ENCODE results near the gene KLHL6. TPM values are rescaled to one million over a fixed set of nuclear protein-coding genes. Genes with fewer than 3 reads are reported as not detected.
"Not testable (repeated sequence)": the region's sequence is repeated elsewhere in the genome, so short reads cannot be mapped to it uniquely, and the experiment has no call there.

Gene KLHL6
- total RNA-seq, 2 experiments from 2014 or later, result 27.4 to 27.8 TPM

DNA sequence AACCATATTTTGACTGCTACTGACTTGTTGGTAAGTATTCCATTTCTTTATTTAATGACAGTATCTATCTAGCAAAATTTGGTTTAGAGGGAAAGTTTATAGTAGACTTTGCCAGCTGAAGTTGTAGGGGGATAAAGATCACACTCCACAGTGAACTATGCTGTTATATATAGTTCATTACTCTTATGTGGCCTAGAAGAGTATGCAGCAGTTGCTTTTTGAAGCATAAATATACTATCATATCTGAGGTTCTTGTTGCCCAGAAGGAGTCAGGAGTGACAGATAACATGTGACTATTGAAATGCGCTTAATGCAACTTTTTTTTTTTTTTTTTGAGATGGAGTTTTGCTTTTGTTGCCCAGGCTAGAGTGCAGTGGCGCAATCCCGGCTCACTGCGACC is 101.4 kb downstream of the KLHL6 start:
- ChIA-PET POLR2A (no interaction called here), CTCF (no interaction called here)
- Mint-ChIP-seq H3K27ac (no peak overlapping the region), H3K36me3 (ENCODE audit: low read depth) (no peaks in the 10 kb centered on the region), H3K4me1 (ENCODE audit: low read depth) (peaks cover under 1% of the 10 kb centered on the region), H3K9me3 (ENCODE audit: insufficient read depth) (no peaks in the 10 kb centered on the region), H3K27me3 (ENCODE audit: low read depth) (peaks cover under 1% of the 10 kb centered on the region), H3K4me3 (no peak overlapping the region)
- DNase-seq (no peak), ATAC-seq (no peak)

DNA sequence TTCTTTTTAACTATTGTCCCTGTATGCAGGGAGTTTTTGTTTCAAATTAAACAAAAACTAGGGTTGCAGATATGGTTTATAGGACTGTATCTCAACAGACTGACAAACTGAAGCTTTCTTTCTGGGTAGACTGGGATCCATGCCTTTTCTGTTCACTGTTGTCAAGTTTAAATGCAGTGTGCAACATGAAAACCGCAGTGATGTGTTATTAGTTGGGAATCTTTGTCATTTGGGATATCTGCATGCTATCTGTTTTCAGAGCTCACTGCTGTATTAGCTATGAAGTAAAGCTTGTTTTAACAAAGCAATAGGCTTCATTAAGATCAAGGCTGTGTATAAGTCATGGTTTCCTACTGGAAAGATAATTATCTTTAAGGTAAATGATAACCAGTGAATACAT is 105.7 kb downstream of the KLHL6 start:
- H3K9me3 Mint-ChIP-seq (ENCODE audit: insufficient read depth), result no peaks in the 10 kb centered on the region
- peaks cover 2% of the 10 kb centered on the region for H3K27me3 Mint-ChIP-seq (ENCODE audit: low read depth)
- H3K27ac Mint-ChIP-seq, result no peak overlapping the region
- no peaks in the 10 kb centered on the region for H3K36me3 Mint-ChIP-seq (ENCODE audit: low read depth)
- H3K4me1 Mint-ChIP-seq (ENCODE audit: low read depth), result peaks cover 14% of the 10 kb centered on the region
- ATAC-seq (no peak), DNase-seq (no peak)
- no peak overlapping the region for H3K4me3 Mint-ChIP-seq
- ChIA-PET CTCF (interaction anchor here (1.3 kb wide), 1 partner anchor 39 kb away, joined by 3 read pairs; no protein-coding TSS in a partner anchor), POLR2A (no interaction called here)

DNA sequence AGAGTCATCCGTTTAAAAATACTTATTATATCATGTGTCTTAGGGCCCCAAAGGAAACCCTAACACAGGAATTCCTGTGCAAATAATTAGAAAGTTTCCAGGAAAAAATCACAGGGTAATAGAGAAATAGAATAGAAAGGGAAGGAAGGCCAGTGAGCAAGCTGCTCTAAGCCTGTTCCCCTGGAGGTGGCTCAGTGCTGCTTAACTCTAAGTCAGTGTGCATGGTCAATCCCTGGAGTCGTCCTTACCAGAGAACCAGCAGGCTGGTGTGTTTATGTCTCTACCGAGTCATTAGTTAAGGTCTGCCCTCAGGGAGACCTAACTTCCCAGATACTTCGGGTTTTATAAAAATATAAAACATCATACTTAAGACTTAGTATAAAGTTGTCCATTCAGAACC is 106.1 kb downstream of the KLHL6 start:
- ATAC-seq, result no peak
- ChIA-PET POLR2A (no interaction called here), CTCF (interaction anchor here (1.3 kb wide), 1 partner anchor 39 kb away, joined by 3 read pairs; no protein-coding TSS in a partner anchor)
- no peak overlapping the region for H3K4me3 Mint-ChIP-seq
- H3K9me3 Mint-ChIP-seq (ENCODE audit: insufficient read depth), result no peaks in the 10 kb centered on the region
- H3K36me3 Mint-ChIP-seq (ENCODE audit: low read depth), result no peaks in the 10 kb centered on the region
- no peak for DNase-seq
- no peak overlapping the region for H3K27ac Mint-ChIP-seq
- H3K27me3 Mint-ChIP-seq (ENCODE audit: low read depth), result peaks cover 2% of the 10 kb centered on the region
- H3K4me1 Mint-ChIP-seq (ENCODE audit: low read depth), result peaks cover 14% of the 10 kb centered on the region

DNA sequence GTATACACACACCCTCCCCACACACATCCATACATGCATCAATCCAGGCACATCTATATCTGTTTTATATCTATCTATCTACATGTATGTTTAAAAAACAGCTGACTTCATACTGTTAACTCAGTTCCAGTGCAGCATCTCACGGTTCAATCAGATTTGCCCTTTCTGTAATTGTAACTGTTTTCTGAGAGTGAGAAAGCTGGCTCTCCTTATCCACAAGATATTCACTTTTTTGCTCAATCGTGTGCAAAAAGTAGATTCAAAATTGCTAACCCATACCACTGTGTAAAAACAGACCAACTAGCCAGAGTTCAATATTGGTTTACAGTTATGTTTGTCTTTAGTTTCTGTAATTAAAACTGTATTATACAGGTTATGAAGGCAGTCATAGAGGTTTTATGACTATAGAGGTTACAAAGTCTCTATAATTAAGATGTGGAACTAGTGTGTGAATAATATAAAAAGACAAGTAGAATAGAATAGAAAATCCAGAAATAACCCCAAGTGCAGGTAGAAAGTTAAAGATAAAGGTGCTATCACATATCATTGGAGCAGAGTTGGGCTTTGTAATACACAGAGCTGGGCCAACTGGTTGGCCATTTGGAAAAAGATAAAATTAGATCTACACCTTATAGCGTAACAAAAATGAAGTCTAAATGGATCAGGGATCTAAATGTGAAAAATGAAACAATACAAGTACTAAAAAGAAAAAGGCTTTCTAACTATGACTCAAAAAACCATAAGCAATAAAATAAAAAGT is 107.0 kb downstream of the KLHL6 start:
- POLR2A ChIA-PET, result interaction anchor here (1.6 kb wide), 1 partner anchor 20 kb away, joined by 10 read pairs; the partner anchor contains the start of gene MCF2L2
- H3K27ac Mint-ChIP-seq, result no peak overlapping the region

DNA sequence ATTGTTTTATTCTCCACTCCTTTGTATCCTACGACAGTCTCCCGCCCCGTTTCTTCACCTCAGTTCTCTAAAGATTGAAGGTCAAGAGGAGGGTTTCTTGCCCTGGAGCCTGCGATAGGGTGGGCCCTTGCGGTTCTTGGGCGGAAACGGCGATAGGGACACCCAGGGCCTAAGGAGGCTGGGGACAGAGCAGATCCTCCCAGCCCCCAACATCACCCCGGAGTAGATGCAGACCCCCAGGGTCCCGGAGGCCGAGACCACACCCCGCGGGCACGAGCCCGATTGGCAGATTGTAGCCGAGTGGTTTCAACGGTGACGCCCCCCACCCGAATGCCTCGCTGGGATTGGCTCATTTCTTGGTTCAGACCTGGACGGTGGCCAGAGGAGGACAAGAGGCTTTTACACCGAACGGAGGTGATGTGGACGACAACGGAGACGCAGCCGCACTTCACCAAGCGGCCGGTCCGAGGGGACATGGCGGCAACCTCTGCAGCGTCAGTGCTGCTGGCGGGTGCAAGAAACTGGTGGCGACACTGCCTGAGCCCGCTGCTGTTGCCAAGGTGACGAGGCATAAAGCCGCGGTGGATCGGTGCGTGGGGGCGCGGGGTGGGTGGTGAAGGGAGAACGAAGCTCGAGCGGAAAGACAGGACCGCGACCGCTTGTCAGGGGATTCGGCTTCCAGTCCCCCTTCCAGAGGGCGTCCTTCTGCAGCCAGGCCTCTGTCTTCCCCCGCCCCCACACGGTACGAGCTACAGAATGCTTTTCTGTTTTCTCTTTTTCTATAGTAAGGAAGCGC is 108.1 kb downstream of the KLHL6 start:
- H3K27me3 Mint-ChIP-seq (ENCODE audit: low read depth), result peaks cover 10% of the 10 kb centered on the region
- H3K27ac Mint-ChIP-seq, result peak overlapping the region; percentile 82
- H3K4me1 Mint-ChIP-seq (ENCODE audit: low read depth), result peaks cover 14% of the 10 kb centered on the region
- peak overlapping the region; percentile 87 for H3K4me3 Mint-ChIP-seq
- peak; percentile 85 for DNase-seq
- POLR2A ChIA-PET, result interaction anchor here (0.7 to 1.6 kb wide), 4 partner anchors 15 to 437 kb away, joined by 3 to 10 read pairs (median 3); partner anchors contain the start of genes MCF2L2 and PARL
- CTCF ChIA-PET, result interaction anchor here (1.0 to 1.2 kb wide), 2 partner anchors 9 to 22 kb away, joined by 4 read pairs; no protein-coding TSS in a partner anchor
- peaks cover 3% of the 10 kb centered on the region for H3K9me3 Mint-ChIP-seq (ENCODE audit: insufficient read depth)
- peak; percentile 90 for ATAC-seq
- peaks cover 8% of the 10 kb centered on the region for H3K36me3 Mint-ChIP-seq (ENCODE audit: low read depth)

More for the DNA sequence above, 107.0 kb downstream of the KLHL6 start:
- peaks cover 14% of the 10 kb centered on the region for H3K4me1 Mint-ChIP-seq (ENCODE audit: low read depth)
- ATAC-seq, result no peak
- no peaks in the 10 kb centered on the region for H3K9me3 Mint-ChIP-seq (ENCODE audit: insufficient read depth)
- H3K27me3 Mint-ChIP-seq (ENCODE audit: low read depth), result peaks cover 3% of the 10 kb centered on the region
- H3K36me3 Mint-ChIP-seq (ENCODE audit: low read depth), result peaks cover 2% of the 10 kb centered on the region
- CTCF ChIA-PET, result interaction anchor here (0.7 to 1.2 kb wide), 4 partner anchors 10 to 298 kb away, joined by 3 to 4 read pairs (median 4); no protein-coding TSS in a partner anchor
- no peak for DNase-seq
- peak overlapping the region; percentile 87 for H3K4me3 Mint-ChIP-seq

DNA sequence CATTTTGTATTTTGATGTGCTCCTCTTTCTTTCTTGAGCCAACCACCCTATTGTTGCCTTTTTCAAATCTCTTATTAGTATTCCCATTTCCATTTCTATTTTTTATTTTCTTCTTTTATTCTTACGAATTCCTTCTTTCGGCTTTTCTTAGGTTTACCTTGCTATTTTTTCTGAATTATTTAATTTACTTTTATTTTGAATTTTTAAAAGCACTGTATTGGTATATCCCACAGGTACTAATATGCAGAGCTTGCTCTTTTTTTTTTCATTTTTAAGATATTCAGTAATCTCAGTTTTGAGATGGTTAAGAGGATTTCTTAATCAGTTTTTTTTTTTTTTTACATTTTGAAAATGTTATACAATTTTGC is 108.7 kb downstream of the KLHL6 start:
- H3K4me3 Mint-ChIP-seq, result peak overlapping the region; percentile 87
- H3K9me3 Mint-ChIP-seq (ENCODE audit: insufficient read depth), result peaks cover 3% of the 10 kb centered on the region
- POLR2A ChIA-PET, result interaction anchor here (0.6 to 0.7 kb wide), 2 partner anchors 19 to 223 kb away, joined by 3 read pairs; no protein-coding TSS in a partner anchor
- DNase-seq, result no peak
- no peak for ATAC-seq
- H3K27ac Mint-ChIP-seq, result no peak overlapping the region
- peaks cover 14% of the 10 kb centered on the region for H3K4me1 Mint-ChIP-seq (ENCODE audit: low read depth)
- peaks cover 8% of the 10 kb centered on the region for H3K36me3 Mint-ChIP-seq (ENCODE audit: low read depth)
- CTCF ChIA-PET, result no interaction called here
- peaks cover 11% of the 10 kb centered on the region for H3K27me3 Mint-ChIP-seq (ENCODE audit: low read depth)

DNA sequence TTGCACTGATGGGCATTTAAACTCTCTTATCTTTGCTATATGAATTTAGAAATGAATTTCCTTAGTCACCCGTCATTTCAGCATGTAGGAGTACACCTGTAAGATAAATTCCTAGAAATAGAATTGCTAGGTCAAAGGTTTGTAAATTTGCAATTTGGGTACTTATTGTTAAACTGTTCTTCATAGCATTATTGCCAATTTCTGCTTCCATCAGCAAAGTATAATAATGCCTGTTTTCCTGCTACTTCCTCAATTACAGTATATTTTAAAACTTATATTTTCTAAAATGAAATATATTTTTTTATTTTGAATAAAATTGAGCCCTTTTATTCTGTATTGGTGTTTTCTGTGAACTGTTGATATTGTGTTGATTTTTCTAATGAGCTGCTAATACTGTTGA is 110.8 kb downstream of the KLHL6 start:
- H3K27me3 Mint-ChIP-seq (ENCODE audit: low read depth), result peaks cover 11% of the 10 kb centered on the region
- ChIA-PET CTCF (no interaction called here), POLR2A (no interaction called here)
- H3K36me3 Mint-ChIP-seq (ENCODE audit: low read depth), result peaks cover 8% of the 10 kb centered on the region
- no peak overlapping the region for H3K27ac Mint-ChIP-seq
- peaks cover 16% of the 10 kb centered on the region for H3K4me1 Mint-ChIP-seq (ENCODE audit: low read depth)
- no peak overlapping the region for H3K4me3 Mint-ChIP-seq
- H3K9me3 Mint-ChIP-seq (ENCODE audit: insufficient read depth), result peaks cover 3% of the 10 kb centered on the region
- ATAC-seq, result no peak
- DNase-seq, result no peak

DNA sequence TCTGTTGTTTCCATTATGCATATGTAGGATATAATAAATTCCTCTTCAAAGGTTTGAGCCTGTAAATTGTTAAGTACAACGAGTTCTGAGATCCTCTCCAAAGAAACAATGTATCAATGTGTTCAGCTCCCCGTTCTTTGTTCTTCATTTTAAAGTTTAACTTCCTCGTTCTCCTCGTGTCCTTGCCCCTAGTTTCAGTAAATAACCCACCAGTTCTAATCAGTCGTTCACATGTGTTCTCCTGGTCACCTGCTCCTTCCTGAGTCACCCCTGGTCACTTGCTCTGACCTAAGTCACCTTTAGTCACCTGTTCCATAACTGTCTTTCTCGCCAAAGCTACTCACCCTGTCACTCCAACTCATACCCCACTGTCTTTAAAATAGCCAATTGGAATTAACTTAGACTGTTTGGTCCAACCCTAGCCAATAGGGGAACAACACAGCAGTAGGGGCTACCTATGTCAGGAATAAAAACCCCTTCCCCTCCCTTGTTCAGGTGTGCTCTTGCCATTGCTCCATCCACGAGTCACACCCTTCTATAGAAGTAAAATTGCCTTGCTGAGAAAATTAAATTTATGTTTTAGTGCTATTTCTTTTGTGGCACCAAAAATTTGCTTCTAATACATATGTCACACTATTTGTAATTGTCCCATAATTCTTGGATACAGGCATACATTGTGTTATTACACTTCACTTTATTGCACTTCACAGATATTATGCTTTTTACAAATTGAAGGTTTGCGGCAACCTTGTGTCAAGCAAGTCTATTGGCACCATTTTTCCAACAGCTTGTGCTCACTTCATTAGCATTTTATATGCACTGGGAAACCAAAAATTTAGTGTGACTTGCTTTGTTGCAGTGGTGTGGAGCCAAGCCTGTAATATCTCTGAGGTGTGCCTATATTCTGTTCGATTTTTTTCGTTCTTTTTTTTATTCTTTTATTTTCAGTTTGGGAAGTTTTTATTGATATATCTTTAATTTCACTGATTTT is 111.8 kb downstream of the KLHL6 start:
- ATAC-seq, result no peak
- H3K4me1 Mint-ChIP-seq (ENCODE audit: low read depth), result peaks cover 19% of the 10 kb centered on the region
- peaks cover 9% of the 10 kb centered on the region for H3K27me3 Mint-ChIP-seq (ENCODE audit: low read depth)
- no peak for DNase-seq
- no peak overlapping the region for H3K27ac Mint-ChIP-seq
- CTCF ChIA-PET, result no interaction called here
- H3K36me3 Mint-ChIP-seq (ENCODE audit: low read depth), result peaks cover 8% of the 10 kb centered on the region
- POLR2A ChIA-PET, result no interaction called here
- H3K4me3 Mint-ChIP-seq, result no peak overlapping the region
- H3K9me3 Mint-ChIP-seq (ENCODE audit: insufficient read depth), result peaks cover 3% of the 10 kb centered on the region

DNA sequence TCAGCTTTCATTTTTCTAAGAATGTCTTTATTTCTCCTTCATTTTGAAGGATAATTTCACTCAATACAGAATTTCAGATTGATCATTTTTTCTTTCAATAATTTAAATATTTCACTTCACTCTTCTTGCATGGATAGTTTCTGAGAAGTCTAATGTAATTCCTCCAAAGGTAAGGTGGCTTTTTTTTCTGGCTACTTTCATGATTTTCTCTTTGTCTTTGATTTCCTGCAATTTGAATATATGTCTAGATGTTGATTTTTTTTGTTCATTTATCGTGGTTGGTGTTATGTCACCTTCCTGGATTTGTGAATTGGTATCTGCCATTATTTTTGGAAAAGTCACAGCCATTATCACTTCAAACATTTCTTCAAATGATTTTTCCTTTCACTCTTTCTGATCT is 112.5 kb downstream of the KLHL6 start:
- peaks cover 3% of the 10 kb centered on the region for H3K9me3 Mint-ChIP-seq (ENCODE audit: insufficient read depth)
- H3K4me3 Mint-ChIP-seq, result no peak overlapping the region
- peaks cover 8% of the 10 kb centered on the region for H3K36me3 Mint-ChIP-seq (ENCODE audit: low read depth)
- H3K4me1 Mint-ChIP-seq (ENCODE audit: low read depth), result peaks cover 13% of the 10 kb centered on the region
- ChIA-PET POLR2A (no interaction called here), CTCF (no interaction called here)
- no peak overlapping the region for H3K27ac Mint-ChIP-seq
- DNase-seq (no peak), ATAC-seq (no peak)
- peaks cover 9% of the 10 kb centered on the region for H3K27me3 Mint-ChIP-seq (ENCODE audit: low read depth)

DNA sequence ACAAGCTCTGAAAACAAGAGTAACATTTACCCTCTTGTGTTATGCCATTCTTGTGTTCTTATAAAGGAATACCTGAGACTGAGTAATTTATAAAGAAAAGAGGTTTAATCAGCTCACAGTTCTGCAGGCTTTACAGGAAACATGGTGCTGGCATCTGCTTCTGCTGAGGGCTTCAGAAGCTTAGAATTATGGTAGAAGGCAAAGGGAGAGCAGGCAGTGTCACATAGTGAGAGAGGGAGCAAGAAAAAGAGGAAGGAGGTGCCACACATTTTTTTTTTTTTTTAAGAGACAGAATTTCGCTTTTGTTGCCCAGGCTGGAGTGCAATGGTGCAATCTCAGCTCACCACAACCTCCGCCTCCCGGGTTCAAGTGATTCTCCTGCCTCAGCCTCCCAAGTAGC is 115.0 kb downstream of the KLHL6 start:
- POLR2A ChIA-PET, result interaction anchor here (1.8 kb wide), 1 partner anchor 12 kb away, joined by 9 read pairs; the partner anchor contains the start of gene MCF2L2
- ATAC-seq; H3K9me3 Mint-ChIP-seq (ENCODE audit: insufficient read depth); H3K27me3 Mint-ChIP-seq (ENCODE audit: low read depth); H3K4me3 Mint-ChIP-seq; DNase-seq; H3K27ac Mint-ChIP-seq; H3K36me3 Mint-ChIP-seq (ENCODE audit: low read depth): not testable (repeated sequence)
- CTCF ChIA-PET, result interaction anchor here (1.0 kb wide), 1 partner anchor 326 kb away, joined by 3 read pairs; no protein-coding TSS in a partner anchor
- peaks cover 13% of the 10 kb centered on the region for H3K4me1 Mint-ChIP-seq (ENCODE audit: low read depth)

DNA sequence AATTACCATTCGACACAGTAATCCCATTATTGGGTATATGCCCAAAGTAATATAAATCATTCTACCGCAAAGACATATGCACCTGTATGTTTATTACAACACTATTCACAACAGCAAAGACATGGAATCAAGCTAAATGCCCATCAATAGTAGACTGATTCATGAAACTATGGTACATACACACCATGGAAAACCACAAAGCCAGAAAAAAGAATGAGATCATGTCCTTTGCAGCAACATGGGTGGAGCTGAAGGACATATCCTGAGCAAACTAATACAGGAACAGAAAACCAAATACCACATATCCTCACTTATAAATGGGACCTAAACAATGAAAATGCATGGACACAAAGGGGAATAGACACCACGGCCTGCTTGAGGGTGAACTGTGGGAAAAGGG is 116.0 kb downstream of the KLHL6 start:
- ATAC-seq, result peak; percentile 47

More for the DNA sequence above, 116.0 kb downstream of the KLHL6 start:
- Mint-ChIP-seq H3K4me1 (ENCODE audit: low read depth) (peaks cover 14% of the 10 kb centered on the region), H3K27ac (no peak overlapping the region), H3K36me3 (ENCODE audit: low read depth) (peaks cover 8% of the 10 kb centered on the region), H3K4me3 (no peak overlapping the region), H3K27me3 (ENCODE audit: low read depth) (peaks cover 12% of the 10 kb centered on the region), H3K9me3 (ENCODE audit: insufficient read depth) (peaks cover 3% of the 10 kb centered on the region)
- DNase-seq, result no peak
- ChIA-PET POLR2A (interaction anchor here (0.6 to 1.8 kb wide), 2 partner anchors 11 to 350 kb away, joined by 3 to 9 read pairs; partner anchors contain the start of gene MCF2L2), CTCF (interaction anchor here (1.0 to 1.2 kb wide), 3 partner anchors 8 to 327 kb away, joined by 3 to 4 read pairs (median 4); partner anchors contain the start of gene MCF2L2)
